GM12878 (cell line): ENCODE measurements around the gene IL4I1. TPM values are rescaled to one million over a fixed set of nuclear protein-coding genes. Genes with fewer than 3 reads are reported as not detected.
A peak's percentile ranks its signal among the peaks of the same experiment; 100 is the strongest.

ENCODE experiments used
- ATAC-seq: fragments of 200-7000 bp; cut with Tn5 transposase; 3 replicates; pipeline ENCODE4 v1.9.1; 2020; ENCODE audit warnings: mild to moderate bottlenecking, moderate library complexity
- BruUV-seq: library from RNA; stranded (reverse); fragments of 400-500 nt; replicated peaks from 2 replicates; lab custom pipeline; 2021; lab: Mats Ljungman, UMichigan
- CTCF ChIA-PET: fragments of 300-600 bp; sonication (Branson Sonifier 250); formaldehyde crosslinking; extraction: SDS; loops from one replicate; lab custom pipeline; 2021; ENCODE audit warnings: inconsistent platforms; lab: Yijun Ruan, JAX
- POLR2A ChIA-PET: fragments of 350-600 bp; formaldehyde crosslinking; extraction: SDS; loops from one replicate; lab custom pipeline; 2021; ENCODE audit warnings: inconsistent platforms; lab: Charles Lee
- RAD21 ChIA-PET: fragments of 300-600 bp; sonication (Branson Sonifier 250); formaldehyde crosslinking; loops from one replicate; lab custom pipeline; 2023; ENCODE audit warnings: antibody characterized with exemption; ENCODE audit not compliant: unreplicated experiment; lab: Charles Lee
- SMC1A ChIA-PET: fragments of 300-600 bp; sonication (Branson Sonifier 250); formaldehyde crosslinking; loops from one replicate; lab custom pipeline; 2023; ENCODE audit not compliant: unreplicated experiment, uncharacterized antibody; lab: Charles Lee
- DNase-seq: peaks from one replicate; pipeline ENCODE4 v3.0.0-alpha.2; 2011; ENCODE audit warnings: low read depth, low spot score
- FAIRE-seq: peaks from 3 replicates; lab custom pipeline; 2011; peaks lifted over from hg19 to GRCh38; lab: Jason Lieb, UNC
- H2AFZ ChIP-seq: 2 replicates; pipeline ENCODE4 v1.6.0; 2011; ENCODE audit warnings: low read depth, low read length, control low read depth; ENCODE audit not compliant: control insufficient read depth
- H3K27ac ChIP-seq: 2 replicates; pipeline ENCODE4 v1.5.1; 2011; ENCODE audit warnings: control low read depth; ENCODE audit not compliant: control insufficient read depth, insufficient read depth
- H3K27me3 ChIP-seq, 2 experiments: replicated peaks in 1 of 2; 2 replicates each; pipeline versions ENCODE4 v1.6.0 to v1.6.1; 2011; ENCODE audit warnings: low read length in 1 of 2; ENCODE audit not compliant: control insufficient read depth in 2 of 2, insufficient read depth in 2 of 2
- H3K36me3 ChIP-seq, 2 experiments: 2 replicates each; pipeline ENCODE4 v1.5.1; 2011; ENCODE audit warnings: low read length in 1 of 2; ENCODE audit not compliant: control insufficient read depth in 2 of 2, insufficient read depth in 2 of 2
- H3K4me1 ChIP-seq: 2 replicates; pipeline ENCODE4 v1.6.1; 2011; ENCODE audit warnings: mild to moderate bottlenecking, low read length, moderate library complexity, mixed read lengths; ENCODE audit not compliant: control insufficient read depth, insufficient read depth
- H3K4me2 ChIP-seq: 2 replicates; pipeline ENCODE4 v1.6.0; 2011; ENCODE audit warnings: control low read depth; ENCODE audit not compliant: control insufficient read depth, insufficient read depth
- H3K4me3 ChIP-seq: fragments of 200-600 bp; sonication (generic); 2 replicates; pipeline ENCODE4 v1.5.1; 2016
- H3K79me2 ChIP-seq: 2 replicates; pipeline ENCODE4 v1.6.0; 2011; ENCODE audit warnings: low read length; ENCODE audit not compliant: control insufficient read depth, insufficient read depth
- H3K9ac ChIP-seq: 2 replicates; pipeline ENCODE4 v1.8.0; 2011; ENCODE audit warnings: low read length, control low read depth, mixed read lengths; ENCODE audit not compliant: control insufficient read depth, insufficient read depth
- H3K9me3 ChIP-seq: replicated peaks from 3 replicates; pipeline ENCODE4 v1.5.1; 2011; ENCODE audit warnings: mild to moderate bottlenecking, low read length; ENCODE audit not compliant: control insufficient read depth, insufficient read depth
- H4K20me1 ChIP-seq: 2 replicates; pipeline ENCODE4 v1.6.0; 2011; ENCODE audit not compliant: control insufficient read depth, insufficient read depth
- E2F4 ChIP-seq: IDR thresholded peaks from 2 replicates; pipeline ENCODE4 v1.6.1; 2012; ENCODE audit warnings: low read depth, low read length, improper control_type of control experiment
- FOXK2 ChIP-seq: fragments of 450-650 bp; IDR thresholded peaks from 2 replicates; pipeline ENCODE4 v1.6.1; 2017; ENCODE audit warnings: mild to moderate bottlenecking, moderate library complexity
- JUNB ChIP-seq: IDR thresholded peaks from 2 replicates; pipeline ENCODE4 v1.6.1; 2016; ENCODE audit warnings: antibody characterized with exemption, mild to moderate bottlenecking
- NFYA ChIP-seq: IDR thresholded peaks from 2 replicates; pipeline ENCODE4 v1.6.1; 2011; ENCODE audit warnings: low read depth, mild to moderate bottlenecking, low read length, improper control_type of control experiment, borderline replicate concordance
- WGBS: methylation state at CpG from one replicate; pipeline ENCODE4 v1.1.6; 2016; ENCODE audit warnings: low lambda C conversion rate; ENCODE audit not compliant: insufficient replicate concordance, insufficient coverage; ENCODE audit errors: missing lambda C conversion rate; 5-methylcytosine and 5-hydroxymethylcytosine counted together
- in situ Hi-C: fragments of 300-500 bp; cut with MboI; formaldehyde crosslinking; loops from 9 replicates; pipeline ENCODE4 v1.14.3; 2018; ENCODE audit warnings: mixed read lengths
- intact Hi-C: fragments of 100-400 bp; cut with micrococcal nuclease; formaldehyde crosslinking; loops from one replicate; pipeline ENCODE4 v1.14.2; 2022; ENCODE audit not compliant: unreplicated experiment
- polyA plus RNA-seq, 11 experiments: library from polyadenylated mRNA; depleted of rRNA in 4 of 11; unstranded in 6 of 11; stranded (reverse) in 5 of 11; fragments of >200 nt; fragmentation: Nextera tagmentation in 4 of 11; fragmentation: Illumina TruSeq in 1 of 11; extraction: Ambion mirVana in 4 of 11; extraction: Trizol in 1 of 11; gene quantifications; 1 replicate in 1 of 11; 2 replicates in 10 of 11; pipeline versions ENCODE4 v1.2.1 to v1.2.3, GENCODE V29; 2011 to 2016; ENCODE audit warnings: inconsistent platforms in 2 of 11, missing spikeins in 2 of 11, low read depth in 1 of 11
- total RNA-seq, 4 experiments: library from RNA; depleted of rRNA in 3 of 4; stranded (reverse); fragments of >200 nt in 3 of 4; fragmentation: Illumina TruSeq in 1 of 4; extraction: Trizol in 1 of 4; gene quantifications; 2 replicates each; pipeline versions ENCODE4 v1.2.1 to v1.2.3, GENCODE V29; 2013 to 2021

The IL4I1 gene
- total and polyA plus RNA-seq, 10 of the 15 experiments (the other 5 are each of a cell fraction or from before 2014, with no cell fraction given) = 0.62 to 83.8 (median 42.8) TPM

GRCh38 chr19:49850221-49850486 lies 46.5 kb downstream of the IL4I1 start:
- FAIRE-seq (no peak), ATAC-seq (no peak), DNase-seq (no peak)
- no TSS peak for BruUV-seq
- no peaks in the 10 kb centered on the region for H3K27me3 ChIP-seq
- 77% methylated on average over 12 of the region's 12 CpGs for WGBS
- peaks cover 6% of the 10 kb centered on the region for H3K79me2 ChIP-seq
- in situ Hi-C loops = no loop called here
- no peak overlapping the region for H3K9ac ChIP-seq
- H2AFZ ChIP-seq = peak overlapping the region; percentile 35; the same call in 1 of the 2 replicates
- no peak for TF ChIP-seq NFYA
- no peak for TF ChIP-seq FOXK2
- TF ChIP-seq E2F4 = no peak
- no peak for TF ChIP-seq JUNB
- SMC1A ChIA-PET = interaction anchor here (0.8 to 1.8 kb wide), 5 partner anchors 19 to 84 kb away, joined by 3 to 5 read pairs (median 4); partner anchors contain the start of gene MED25
- CTCF ChIA-PET = interaction anchor here (0.7 to 2.1 kb wide), 4 partner anchors 13 to 62 kb away, joined by 3 to 6 read pairs (median 4); partner anchors contain the start of gene PNKP
- H3K4me3 ChIP-seq = peak overlapping the region; percentile 71; the same call in 1 of the 2 replicates
- POLR2A ChIA-PET = interaction anchor here (0.6 to 2.4 kb wide), 11 partner anchors 17 to 210 kb away, joined by 3 to 25 read pairs (median 4); partner anchors contain the start of genes AKT1S1, FUZ, MED25 and RRAS
- H4K20me1 ChIP-seq = no peaks in the 10 kb centered on the region
- H3K9me3 ChIP-seq = peaks cover 5% of the 10 kb centered on the region; the same call in 2 of the 3 replicates
- H3K36me3 ChIP-seq = peaks cover 0 to 1% of the 10 kb centered on the region in 2 experiments; a peak in 1 of 4 replicates
- H3K4me2 ChIP-seq = peak overlapping the region; percentile 64
- H3K4me1 ChIP-seq = peaks cover 26% of the 10 kb centered on the region
- H3K27ac ChIP-seq = no peak overlapping the region
- intact Hi-C loops = loop anchor here (2.0 kb wide), 2 partner anchors 27 to 37 kb away; partner anchors contain the start of genes AKT1S1, FUZ and TBC1D17
- RAD21 ChIA-PET = interaction anchor here (0.9 to 1.5 kb wide), 5 partner anchors 14 to 38 kb away, joined by 3 to 9 read pairs (median 4); partner anchors contain the start of genes FUZ and PNKP
